Suprapubic skin (tissue), 4 donors: Measurements from ENCODE around the gene EVA1A. TPM values are rescaled to one million over a fixed set of nuclear protein-coding genes. Genes with fewer than 3 reads are reported as not detected.

ENCODE experiments used
- DNase-seq, 2 donors: peaks; one replicate each; pipeline ENCODE4 v3.0.0-alpha.2; 2019; ENCODE audit warnings: low spot score in 2 of 2
- H3K27ac ChIP-seq: fragments of 200-600 bp; sonication (generic); one replicate; pipeline ENCODE4 v1.5.1; 2019
- H3K27me3 ChIP-seq: fragments of 200-600 bp; sonication (generic); one replicate; pipeline ENCODE4 v1.5.1; 2019
- H3K36me3 ChIP-seq: fragments of 200-600 bp; sonication (generic); one replicate; pipeline ENCODE4 v1.5.1; 2019
- H3K4me1 ChIP-seq: fragments of 200-600 bp; sonication (generic); one replicate; pipeline ENCODE4 v1.5.1; 2019
- H3K4me3 ChIP-seq: fragments of 200-600 bp; sonication (generic); one replicate; pipeline ENCODE4 v1.5.1; 2019; ENCODE audit warnings: mild to moderate bottlenecking
- H3K9me3 ChIP-seq: fragments of 200-600 bp; sonication (generic); one replicate; pipeline ENCODE4 v1.5.1; 2019
- CTCF ChIP-seq, 2 donors: fragments of 200-600 bp in 1 of 2; fragments of 450-650 bp in 1 of 2; sonication (generic) in 1 of 2; IDR thresholded peaks; one replicate each; pipeline ENCODE4 v1.5.1; 2016 to 2019; ENCODE audit warnings: antibody characterized with exemption in 2 of 2, mild to moderate bottlenecking in 1 of 2, moderate library complexity in 1 of 2
- EP300 ChIP-seq: sonication (generic); formaldehyde crosslinking; IDR thresholded peaks from one replicate; pipeline ENCODE4 v1.6.1; 2017; ENCODE audit warnings: antibody characterized with exemption
- POLR2A ChIP-seq, 2 donors: fragments of 450-650 bp; IDR thresholded peaks; one replicate each; pipeline ENCODE4 v1.6.1; 2017; ENCODE audit warnings: antibody characterized with exemption in 2 of 2, mild to moderate bottlenecking in 2 of 2, moderate library complexity in 2 of 2
- POLR2AphosphoS5 ChIP-seq, 3 donors: sonication (generic); formaldehyde crosslinking; IDR thresholded peaks; one replicate each; pipeline ENCODE4 v1.6.1; 2017; ENCODE audit warnings: antibody characterized with exemption in 3 of 3
- WGBS: methylation state at CpG from one replicate; pipeline ENCODE4 v1.1.5; 2018; 5-methylcytosine and 5-hydroxymethylcytosine counted together
- total RNA-seq, 4 donors: library from RNA; depleted of rRNA; stranded (reverse); fragments of >200 nt; gene quantifications; one replicate each; pipeline ENCODE4 v1.1.0, GENCODE V29; 2016

Gene EVA1A
- total RNA-seq, 4 donors from 2014 or later, result 5.7 to 11.4 (median 7.9) TPM

- no peaks in the 10 kb centered on the region for H3K4me1 ChIP-seq
- no peak overlapping the region for H3K4me3 ChIP-seq
- TF ChIP-seq POLR2AphosphoS5 (IDR thresholded peaks at IDR 0.05) (no peak), EP300 (no peak)
- no peaks in the 10 kb centered on the region for H3K9me3 ChIP-seq
- peaks cover 4% of the 10 kb centered on the region for H3K27me3 ChIP-seq
- no peaks in the 10 kb centered on the region for H3K36me3 ChIP-seq
- no peak for DNase-seq
- H3K27ac ChIP-seq, result no peak overlapping the region
- WGBS, result 63% methylated on average over 1 of the region's 1 CpG
Observed at GRCh38 chr2:75462206-75462605, 98.5 kb downstream of the EVA1A start.

DNA sequence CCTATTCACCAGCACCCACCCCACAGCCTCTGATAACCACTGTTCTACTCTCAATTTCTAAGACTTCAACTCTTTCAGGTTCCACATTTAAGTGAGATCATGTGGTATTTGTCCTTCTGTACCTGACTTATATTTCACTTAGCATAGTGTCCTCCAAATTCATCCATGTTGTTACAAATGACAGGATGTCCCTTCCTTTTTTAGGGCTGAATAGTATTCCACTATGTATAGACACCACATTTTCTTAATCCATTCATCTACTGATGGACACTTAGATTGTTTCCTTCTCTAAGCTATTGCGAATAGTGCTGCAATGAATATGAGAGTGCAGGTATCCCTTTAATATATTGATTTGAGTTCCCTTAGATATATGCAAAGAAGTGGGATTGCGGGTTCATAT lies 100.1 kb downstream of the EVA1A start:
- Histone ChIP-seq H3K4me1 (no peaks in the 10 kb centered on the region), H3K4me3 (no peak overlapping the region), H3K9me3 (no peaks in the 10 kb centered on the region), H3K36me3 (no peaks in the 10 kb centered on the region), H3K27ac (no peak overlapping the region), H3K27me3 (peaks cover 4% of the 10 kb centered on the region)
- WGBS, result 96% methylated on average over 2 of the region's 2 CpGs
- TF ChIP-seq CTCF (IDR thresholded peaks at IDR 0.05), result no peak
- no peak for TF ChIP-seq EP300
- no peak for TF ChIP-seq POLR2A (IDR thresholded peaks at IDR 0.05)
- TF ChIP-seq POLR2AphosphoS5 (IDR thresholded peaks at IDR 0.05), result no peak
- DNase-seq, result no peak

DNA sequence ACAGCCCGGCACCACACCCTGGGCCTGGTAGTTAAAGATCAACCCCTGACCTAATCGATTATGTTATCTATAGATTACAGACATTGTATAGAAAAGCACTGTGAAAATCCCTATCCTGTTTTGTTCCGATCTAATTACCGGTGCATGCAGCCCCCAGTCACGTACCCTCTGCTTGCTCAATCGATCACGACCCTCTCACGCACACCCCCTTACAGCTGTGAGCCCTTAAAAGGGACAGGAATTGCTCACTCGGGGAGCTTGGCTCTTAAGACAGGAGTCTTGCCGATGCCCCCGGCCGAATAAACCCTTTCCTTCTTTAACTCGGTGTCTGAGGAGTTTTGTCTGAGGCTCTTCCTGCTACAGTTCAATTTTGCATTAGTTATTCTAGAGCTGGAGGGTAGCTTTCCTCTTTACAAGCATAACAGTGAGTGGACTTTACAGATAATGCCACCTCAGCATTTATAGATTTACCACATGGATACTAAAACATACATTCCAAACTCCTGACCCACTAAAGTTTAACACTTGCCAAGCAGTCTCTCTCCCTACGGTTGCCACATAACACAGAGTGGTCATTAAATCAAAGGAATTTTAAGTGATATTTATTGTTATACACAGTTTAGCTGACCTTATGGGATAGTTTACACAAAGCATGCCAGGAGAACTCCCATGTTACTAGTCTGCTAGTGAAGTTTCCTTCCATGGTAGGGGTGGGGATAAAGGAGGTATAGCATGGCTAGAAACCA lies 101.0 kb downstream of the EVA1A start:
- 81% methylated on average over 14 of the region's 14 CpGs for WGBS
- DNase-seq, result no peak
- H3K36me3 ChIP-seq, result no peaks in the 10 kb centered on the region

GRCh38 chr2:75458201-75458600 lies 102.5 kb downstream of the EVA1A start:
- Histone ChIP-seq H3K27me3 (peaks cover under 1% of the 10 kb centered on the region), H3K4me1 (no peaks in the 10 kb centered on the region), H3K4me3 (no peak overlapping the region), H3K36me3 (no peaks in the 10 kb centered on the region), H3K9me3 (no peaks in the 10 kb centered on the region), H3K27ac (no peak overlapping the region)
- TF ChIP-seq POLR2A (IDR thresholded peaks at IDR 0.05) (no peak), POLR2AphosphoS5 (IDR thresholded peaks at IDR 0.05) (no peak), EP300 (no peak), CTCF (IDR thresholded peaks at IDR 0.05) (no peak)
- 67% methylated on average over 1 of the region's 1 CpG for WGBS
- DNase-seq, result no peak

More for the DNA sequence above, 101.0 kb downstream of the EVA1A start:
- no peaks in the 10 kb centered on the region for H3K9me3 ChIP-seq
- no peaks in the 10 kb centered on the region for H3K4me1 ChIP-seq
- H3K4me3 ChIP-seq, result no peak overlapping the region
- no peak for TF ChIP-seq POLR2A (IDR thresholded peaks at IDR 0.05)
- no peak for TF ChIP-seq EP300
- no peak for TF ChIP-seq CTCF (IDR thresholded peaks at IDR 0.05)
- no peak for TF ChIP-seq POLR2AphosphoS5 (IDR thresholded peaks at IDR 0.05)
- peaks cover 4% of the 10 kb centered on the region for H3K27me3 ChIP-seq
- H3K27ac ChIP-seq, result no peak overlapping the region

GRCh38 chr2:75456825-75457224 lies 103.9 kb downstream of the EVA1A start:
- no peak overlapping the region for H3K4me3 ChIP-seq
- no peaks in the 10 kb centered on the region for H3K4me1 ChIP-seq
- no peak overlapping the region for H3K27ac ChIP-seq
- no peaks in the 10 kb centered on the region for H3K36me3 ChIP-seq
- TF ChIP-seq EP300, result no peak
- no peak for TF ChIP-seq POLR2AphosphoS5 (IDR thresholded peaks at IDR 0.05)
- no peak for TF ChIP-seq POLR2A (IDR thresholded peaks at IDR 0.05)
- TF ChIP-seq CTCF (IDR thresholded peaks at IDR 0.05), result no peak
- WGBS, result 71% methylated on average over 4 of the region's 4 CpGs
- no peaks in the 10 kb centered on the region for H3K9me3 ChIP-seq
- no peak for DNase-seq
- H3K27me3 ChIP-seq, result no peaks in the 10 kb centered on the region
